ENCODE data around the gene BPIFA3.
A peak's percentile ranks its signal among the peaks of the same experiment; 100 is the strongest.

GRCh38 chr20:33262658-33263065 lies 45.5 kb downstream of the BPIFA3 start:
- TF ChIP-seq CTCF (IDR thresholded peaks at IDR 0.05) (peak; percentile 23 to 49 (median 40)), POLR2A (IDR thresholded peaks at IDR 0.05) (no peak)
